Measurements from ENCODE around the gene PLA2G2C.

Gene PLA2G2C

DNA sequence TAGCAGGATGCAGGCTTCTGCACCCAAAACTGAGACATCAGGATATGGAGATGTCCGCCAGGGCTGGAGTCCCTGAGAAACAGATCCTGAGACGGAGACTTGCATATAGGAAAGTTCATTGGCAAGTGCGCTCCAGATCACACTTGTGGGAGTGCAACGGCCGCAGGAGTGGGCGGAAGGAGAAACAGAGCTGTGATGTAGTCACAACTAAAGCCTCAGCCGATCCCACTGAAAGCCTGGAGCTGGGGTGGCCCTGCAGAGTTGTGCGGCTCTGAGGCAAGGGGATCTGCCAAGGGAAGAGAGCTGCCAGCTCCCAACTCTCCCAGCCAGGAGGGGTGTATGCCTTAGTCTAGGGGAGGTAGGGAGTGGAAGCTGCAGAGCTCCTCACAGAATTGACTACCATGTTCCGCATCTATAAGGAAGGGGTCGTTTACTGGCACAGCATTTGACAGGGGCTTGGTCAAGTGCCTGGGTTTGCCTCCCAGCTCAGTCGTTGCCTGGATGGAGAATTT is 42.1 kb upstream of the PLA2G2C start:
- no peaks in the 10 kb centered on the region for H3K36me3 ChIP-seq (ENCODE audit: control insufficient read depth in 2 of 2, insufficient read depth in 1 of 2, low read length in 2 of 2)
- ChIA-PET POLR2A (no interaction called here), CTCF (interaction anchor here (0.9 to 1.3 kb wide), 3 partner anchors 12 to 266 kb away, joined by 3 to 5 read pairs (median 4); no protein-coding TSS in a partner anchor)
- H3K4me1 ChIP-seq (ENCODE audit: control insufficient read depth, insufficient read depth, low read length): no peaks in the 10 kb centered on the region
- TF ChIP-seq, protein P1, sequence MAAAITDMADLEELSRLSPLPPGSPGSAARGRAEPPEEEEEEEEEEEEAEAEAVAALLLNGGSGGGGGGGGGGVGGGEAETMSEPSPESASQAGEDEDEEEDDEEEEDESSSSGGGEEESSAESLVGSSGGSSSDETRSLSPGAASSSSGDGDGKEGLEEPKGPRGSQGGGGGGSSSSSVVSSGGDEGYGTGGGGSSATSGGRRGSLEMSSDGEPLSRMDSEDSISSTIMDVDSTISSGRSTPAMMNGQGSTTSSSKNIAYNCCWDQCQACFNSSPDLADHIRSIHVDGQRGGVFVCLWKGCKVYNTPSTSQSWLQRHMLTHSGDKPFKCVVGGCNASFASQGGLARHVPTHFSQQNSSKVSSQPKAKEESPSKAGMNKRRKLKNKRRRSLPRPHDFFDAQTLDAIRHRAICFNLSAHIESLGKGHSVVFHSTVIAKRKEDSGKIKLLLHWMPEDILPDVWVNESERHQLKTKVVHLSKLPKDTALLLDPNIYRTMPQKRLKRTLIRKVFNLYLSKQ (tag by site-specific recombination; IDR thresholded peaks at IDR 0.05; ENCODE audit: borderline replicate concordance): no peak
- TF ChIP-seq MYNN (tag by site-specific recombination; IDR thresholded peaks at IDR 0.05; ENCODE audit: borderline replicate concordance) (no peak), ZNF768 (tag by site-specific recombination; IDR thresholded peaks at IDR 0.05) (no peak), ZNF76 (tag by site-specific recombination; IDR thresholded peaks at IDR 0.05; ENCODE audit: borderline replicate concordance, low read depth) (no peak), ZNF560 (tag by site-specific recombination; IDR thresholded peaks at IDR 0.05; ENCODE audit: borderline replicate concordance) (no peak), ZNF132 (tag by site-specific recombination; IDR thresholded peaks at IDR 0.05; ENCODE audit: borderline replicate concordance) (no peak)
- TF ChIP-seq, protein P2, sequence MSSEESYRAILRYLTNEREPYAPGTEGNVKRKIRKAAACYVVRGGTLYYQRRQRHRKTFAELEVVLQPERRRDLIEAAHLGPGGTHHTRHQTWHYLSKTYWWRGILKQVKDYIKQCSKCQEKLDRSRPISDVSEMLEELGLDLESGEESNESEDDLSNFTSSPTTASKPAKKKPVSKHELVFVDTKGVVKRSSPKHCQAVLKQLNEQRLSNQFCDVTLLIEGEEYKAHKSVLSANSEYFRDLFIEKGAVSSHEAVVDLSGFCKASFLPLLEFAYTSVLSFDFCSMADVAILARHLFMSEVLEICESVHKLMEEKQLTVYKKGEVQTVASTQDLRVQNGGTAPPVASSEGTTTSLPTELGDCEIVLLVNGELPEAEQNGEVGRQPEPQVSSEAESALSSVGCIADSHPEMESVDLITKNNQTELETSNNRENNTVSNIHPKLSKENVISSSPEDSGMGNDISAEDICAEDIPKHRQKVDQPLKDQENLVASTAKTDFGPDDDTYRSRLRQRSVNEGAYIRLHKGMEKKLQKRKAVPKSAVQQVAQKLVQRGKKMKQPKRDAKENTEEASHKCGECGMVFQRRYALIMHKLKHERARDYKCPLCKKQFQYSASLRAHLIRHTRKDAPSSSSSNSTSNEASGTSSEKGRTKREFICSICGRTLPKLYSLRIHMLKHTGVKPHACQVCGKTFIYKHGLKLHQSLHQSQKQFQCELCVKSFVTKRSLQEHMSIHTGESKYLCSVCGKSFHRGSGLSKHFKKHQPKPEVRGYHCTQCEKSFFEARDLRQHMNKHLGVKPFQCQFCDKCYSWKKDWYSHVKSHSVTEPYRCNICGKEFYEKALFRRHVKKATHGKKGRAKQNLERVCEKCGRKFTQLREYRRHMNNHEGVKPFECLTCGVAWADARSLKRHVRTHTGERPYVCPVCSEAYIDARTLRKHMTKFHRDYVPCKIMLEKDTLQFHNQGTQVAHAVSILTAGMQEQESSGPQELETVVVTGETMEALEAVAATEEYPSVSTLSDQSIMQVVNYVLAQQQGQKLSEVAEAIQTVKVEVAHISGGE (tag by site-specific recombination; conservative IDR thresholded peaks at IDR 0.05; ENCODE audit: low read depth): no peak
- TF ChIP-seq, protein P3, sequence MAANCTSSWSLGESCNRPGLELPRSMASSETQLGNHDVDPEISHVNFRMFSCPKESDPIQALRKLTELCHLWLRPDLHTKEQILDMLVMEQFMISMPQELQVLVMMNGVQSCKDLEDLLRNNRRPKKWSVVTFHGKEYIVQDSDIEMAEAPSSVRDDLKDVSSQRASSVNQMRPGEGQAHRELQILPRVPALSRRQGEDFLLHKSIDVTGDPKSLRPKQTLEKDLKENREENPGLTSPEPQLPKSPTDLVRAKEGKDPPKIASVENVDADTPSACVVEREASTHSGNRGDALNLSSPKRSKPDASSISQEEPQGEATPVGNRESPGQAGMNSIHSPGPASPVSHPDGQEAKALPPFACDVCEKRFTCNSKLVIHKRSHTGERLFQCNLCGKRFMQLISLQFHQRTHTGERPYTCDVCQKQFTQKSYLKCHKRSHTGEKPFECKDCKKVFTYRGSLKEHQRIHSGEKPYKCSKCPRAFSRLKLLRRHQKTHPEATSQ (tag by site-specific recombination; IDR thresholded peaks at IDR 0.05): no peak
- no peak overlapping the region for H3K27ac ChIP-seq (ENCODE audit: extremely low read depth, low read depth, low read length)
- no peaks in the 10 kb centered on the region for H3K9me3 ChIP-seq (ENCODE audit: control insufficient read depth, insufficient read depth, low read depth, low read length)
- H3K4me3 ChIP-seq (ENCODE audit: low read depth, low read length): no peak overlapping the region

DNA sequence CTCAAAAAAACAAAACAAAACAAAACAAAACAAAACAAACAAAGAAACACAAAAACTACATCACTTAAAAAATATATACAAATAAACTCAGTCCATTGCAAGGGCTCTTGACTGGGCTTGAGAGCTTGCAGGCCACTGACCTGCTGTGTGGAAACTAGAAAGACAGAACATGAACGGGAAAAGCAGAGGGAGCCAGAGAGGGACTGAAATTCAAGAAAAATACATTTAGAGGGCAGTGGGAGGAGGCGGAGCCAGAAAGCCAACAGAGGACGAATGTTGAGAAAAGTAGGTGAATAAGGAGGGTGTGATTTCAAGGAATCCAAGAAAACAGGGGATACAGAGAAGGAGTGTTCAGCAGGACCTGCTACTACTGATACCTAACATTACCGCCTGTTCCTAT is 41.4 kb upstream of the PLA2G2C start:
- ChIA-PET CTCF (interaction anchor here (1.3 kb wide), 2 partner anchors 11 to 266 kb away, joined by 3 to 5 read pairs; no protein-coding TSS in a partner anchor), POLR2A (no interaction called here)
- no peaks in the 10 kb centered on the region for H3K36me3 ChIP-seq (ENCODE audit: control insufficient read depth in 2 of 2, insufficient read depth in 1 of 2, low read length in 2 of 2)

More for the DNA sequence above, 41.4 kb upstream of the PLA2G2C start:
- TF ChIP-seq ZNF184 (tag by site-specific recombination; IDR thresholded peaks at IDR 0.05) (no peak), ZNF302 (tag by site-specific recombination; IDR thresholded peaks at IDR 0.05; ENCODE audit: low read depth) (no peak), SCRT2 (tag by site-specific recombination; IDR thresholded peaks at IDR 0.05) (no peak), ZNF664 (tag by site-specific recombination; IDR thresholded peaks at IDR 0.05) (no peak), ZNF16 (tag by site-specific recombination; IDR thresholded peaks at IDR 0.05; ENCODE audit: low read depth) (no peak), ZNF121 (tag by site-specific recombination; IDR thresholded peaks at IDR 0.05) (no peak), ZNF701 (tag by site-specific recombination; IDR thresholded peaks at IDR 0.05) (no peak), ZNF529 (tag by site-specific recombination; IDR thresholded peaks at IDR 0.05; ENCODE audit: insufficient replicate concordance) (no peak), ZNF112 (tag by site-specific recombination; IDR thresholded peaks at IDR 0.05) (no peak), SALL2 (tag by site-specific recombination; IDR thresholded peaks at IDR 0.05; ENCODE audit: borderline replicate concordance) (no peak), ZNF404 (tag by site-specific recombination; IDR thresholded peaks at IDR 0.05) (no peak), ZNF555 (tag by site-specific recombination; conservative IDR thresholded peaks at IDR 0.05) (no peak), ZNF175 (tag by site-specific recombination; IDR thresholded peaks at IDR 0.05) (no peak), ZNF677 (tag by site-specific recombination; IDR thresholded peaks at IDR 0.05) (no peak), ZNF707 (tag by site-specific recombination; IDR thresholded peaks at IDR 0.05) (no peak), KLF10 (tag by site-specific recombination; IDR thresholded peaks at IDR 0.05) (no peak), KLF9 (tag by site-specific recombination; IDR thresholded peaks at IDR 0.05; ENCODE audit: low read depth) (no peak)
- TF ChIP-seq, protein P4, sequence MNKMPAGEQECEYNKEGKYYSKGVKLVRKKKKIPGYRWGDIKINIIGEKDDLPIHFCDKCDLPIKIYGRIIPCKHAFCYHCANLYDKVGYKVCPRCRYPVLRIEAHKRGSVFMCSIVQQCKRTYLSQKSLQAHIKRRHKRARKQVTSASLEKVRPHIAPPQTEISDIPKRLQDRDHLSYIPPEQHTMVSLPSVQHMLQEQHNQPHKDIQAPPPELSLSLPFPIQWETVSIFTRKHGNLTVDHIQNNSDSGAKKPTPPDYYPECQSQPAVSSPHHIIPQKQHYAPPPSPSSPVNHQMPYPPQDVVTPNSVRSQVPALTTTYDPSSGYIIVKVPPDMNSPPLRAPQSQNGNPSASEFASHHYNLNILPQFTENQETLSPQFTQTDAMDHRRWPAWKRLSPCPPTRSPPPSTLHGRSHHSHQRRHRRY (tag by site-specific recombination; IDR thresholded peaks at IDR 0.05): no peak
- TF ChIP-seq, protein P5, sequence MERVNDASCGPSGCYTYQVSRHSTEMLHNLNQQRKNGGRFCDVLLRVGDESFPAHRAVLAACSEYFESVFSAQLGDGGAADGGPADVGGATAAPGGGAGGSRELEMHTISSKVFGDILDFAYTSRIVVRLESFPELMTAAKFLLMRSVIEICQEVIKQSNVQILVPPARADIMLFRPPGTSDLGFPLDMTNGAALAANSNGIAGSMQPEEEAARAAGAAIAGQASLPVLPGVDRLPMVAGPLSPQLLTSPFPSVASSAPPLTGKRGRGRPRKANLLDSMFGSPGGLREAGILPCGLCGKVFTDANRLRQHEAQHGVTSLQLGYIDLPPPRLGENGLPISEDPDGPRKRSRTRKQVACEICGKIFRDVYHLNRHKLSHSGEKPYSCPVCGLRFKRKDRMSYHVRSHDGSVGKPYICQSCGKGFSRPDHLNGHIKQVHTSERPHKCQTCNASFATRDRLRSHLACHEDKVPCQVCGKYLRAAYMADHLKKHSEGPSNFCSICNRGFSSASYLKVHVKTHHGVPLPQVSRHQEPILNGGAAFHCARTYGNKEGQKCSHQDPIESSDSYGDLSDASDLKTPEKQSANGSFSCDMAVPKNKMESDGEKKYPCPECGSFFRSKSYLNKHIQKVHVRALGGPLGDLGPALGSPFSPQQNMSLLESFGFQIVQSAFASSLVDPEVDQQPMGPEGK (tag by site-specific recombination; IDR thresholded peaks at IDR 0.05): no peak
- Histone ChIP-seq H3K4me1 (ENCODE audit: control insufficient read depth, insufficient read depth, low read length) (no peaks in the 10 kb centered on the region), H3K4me3 (ENCODE audit: low read depth, low read length) (no peak overlapping the region), H3K27ac (ENCODE audit: extremely low read depth, low read depth, low read length) (no peak overlapping the region), H3K9me3 (ENCODE audit: control insufficient read depth, insufficient read depth, low read depth, low read length) (no peaks in the 10 kb centered on the region)

Measured in HEK293 (cell line).